ENCODE data around the gene DET1. TPM values are rescaled to one million over a fixed set of nuclear protein-coding genes. Genes with fewer than 3 reads are reported as not detected.
"Not testable (repeated sequence)": the region's sequence is repeated elsewhere in the genome, so short reads cannot be mapped to it uniquely, and the experiment has no call there.

Gene DET1
- total RNA-seq, 1 experiment from 2014 or later = 3.2 TPM

DNA sequence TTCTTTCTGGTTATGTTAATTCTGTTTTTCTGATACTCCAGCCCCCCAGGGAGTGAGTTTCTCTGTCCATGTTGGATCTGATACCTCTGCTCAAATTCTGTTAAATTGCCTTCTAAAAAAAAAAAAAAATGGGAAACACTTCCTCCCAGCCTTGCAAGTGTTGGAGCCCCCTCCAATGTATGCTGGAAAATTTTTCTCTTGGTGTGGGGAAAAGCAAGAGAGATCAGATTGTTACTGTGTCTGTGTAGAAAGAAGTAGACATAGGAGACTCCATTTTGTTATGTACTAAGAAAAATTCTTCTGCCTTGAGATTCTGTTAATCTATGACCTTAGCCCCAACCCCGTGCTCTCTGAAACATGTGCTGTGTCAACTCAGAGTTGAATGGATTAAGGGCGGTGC lies 6.1 kb downstream of the DET1 start:
- not testable (repeated sequence) for DNase-seq (ENCODE audit: low read depth)

DNA sequence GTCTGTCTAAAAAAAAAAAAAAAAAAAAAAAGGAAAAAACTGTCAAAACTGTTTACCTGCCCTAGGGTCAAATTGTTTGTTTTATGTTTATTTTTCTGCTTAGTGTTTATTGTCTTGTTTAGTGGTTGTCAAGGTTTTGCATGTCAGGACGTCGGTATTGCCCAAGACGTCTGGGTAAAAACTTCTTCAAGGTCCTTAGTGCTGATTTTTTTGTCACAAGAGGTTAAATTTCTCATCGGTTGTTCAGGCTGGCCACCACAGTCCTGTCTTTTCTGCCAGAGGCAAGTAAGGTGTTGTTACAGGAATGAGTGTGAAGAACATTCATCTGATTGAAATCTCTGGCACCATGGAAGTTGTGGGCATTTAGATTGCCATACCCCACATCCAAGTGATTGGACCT lies 7.0 kb downstream of the DET1 start:
- DNase-seq (ENCODE audit: low read depth) = no peak

DNA sequence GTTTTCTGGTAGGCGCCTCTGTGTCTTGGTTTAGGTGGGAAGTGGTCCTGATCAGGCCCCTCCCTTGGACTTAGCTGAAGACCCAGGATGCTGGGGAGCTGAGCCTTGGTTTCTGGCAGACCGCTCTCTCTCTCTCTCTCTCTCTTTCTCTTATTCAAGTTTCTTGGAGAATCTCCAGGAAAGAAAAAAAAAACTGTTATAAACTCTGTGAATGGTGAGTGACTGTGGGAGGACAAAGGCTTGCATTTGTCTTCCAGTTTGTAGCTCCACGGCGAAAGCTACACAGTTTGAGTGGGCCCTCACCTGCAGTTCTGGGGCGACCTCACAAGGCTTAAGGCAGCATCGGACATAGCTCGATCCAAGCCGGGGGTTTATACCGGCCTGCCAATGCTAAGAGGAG lies 7.5 kb downstream of the DET1 start:
- DNase-seq (ENCODE audit: low read depth) = no peak

DNA sequence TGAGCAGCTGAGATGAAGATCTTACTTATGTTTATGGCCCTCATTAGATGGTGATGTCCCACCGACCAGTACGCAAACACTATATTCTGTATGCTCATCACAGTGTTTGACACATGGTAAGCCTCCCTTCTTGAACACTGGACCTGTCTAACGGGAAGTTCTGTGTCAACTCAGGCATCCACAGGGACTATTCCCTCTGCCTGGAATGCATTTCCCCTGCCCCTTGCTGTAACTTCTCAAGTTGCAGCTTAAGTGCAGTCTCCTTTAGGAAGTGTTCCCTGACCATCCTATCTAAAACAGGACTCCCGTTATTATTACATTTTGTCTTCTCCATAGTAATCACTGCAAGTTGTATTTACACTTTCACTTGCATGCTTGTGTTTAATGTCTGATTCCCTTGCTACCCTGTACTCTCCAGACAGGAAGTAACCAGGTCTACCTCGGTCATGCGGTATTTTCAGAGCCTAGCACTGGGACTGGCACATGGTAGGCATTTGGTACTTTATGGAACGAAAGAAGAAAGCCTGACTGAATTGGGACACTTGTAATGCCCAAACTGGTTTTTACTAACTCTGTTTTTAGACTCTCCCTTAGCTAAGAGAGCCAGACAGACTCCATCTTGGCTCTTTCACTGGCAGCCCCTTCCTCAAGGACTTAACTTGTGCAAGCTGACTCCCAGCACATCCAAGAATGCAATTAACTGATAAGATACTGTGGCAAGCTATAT lies 8.7 kb downstream of the DET1 start:
- DNase-seq (ENCODE audit: low read depth) = no peak

DNA sequence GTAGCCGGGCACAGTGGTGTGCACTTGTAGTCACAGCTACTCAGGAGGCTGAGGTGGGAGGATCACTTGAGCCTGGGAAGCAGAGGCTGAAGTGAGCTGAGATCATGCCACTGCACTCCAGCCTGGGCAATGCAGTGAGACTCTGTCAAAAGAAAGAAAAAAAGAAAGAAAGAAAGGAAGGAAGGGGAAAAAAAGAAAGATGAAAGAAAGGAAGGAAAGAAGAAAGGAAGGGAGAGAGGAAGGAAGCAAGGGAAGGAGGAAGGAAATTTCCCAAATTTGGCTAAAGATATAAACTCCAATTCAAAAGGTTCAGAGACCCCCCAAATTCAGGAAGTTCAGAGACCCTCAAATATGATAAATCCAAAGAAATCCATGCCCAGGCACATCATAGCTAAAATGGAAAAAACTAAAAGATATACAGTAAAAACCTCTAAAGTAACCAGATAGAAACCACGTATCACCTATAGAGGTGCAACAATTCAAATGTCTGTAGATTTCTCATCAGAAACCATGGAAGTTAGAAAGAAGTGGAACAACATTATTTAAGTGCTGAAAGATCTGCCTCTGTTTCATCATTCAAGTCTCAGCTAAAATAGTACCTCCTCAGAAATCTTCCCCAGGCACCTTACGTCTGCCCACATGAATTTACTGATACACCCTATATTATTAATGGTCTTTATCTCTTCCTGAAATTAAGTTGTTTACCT lies 10.7 kb downstream of the DET1 start:
- DNase-seq (ENCODE audit: low read depth) = no peak

GRCh38 chr15:88535100-88535499 lies 11.4 kb downstream of the DET1 start:
- no peak for DNase-seq (ENCODE audit: low read depth)

GRCh38 chr15:88533376-88533775 lies 13.1 kb downstream of the DET1 start:
- no peak for DNase-seq (ENCODE audit: low read depth)

DNA sequence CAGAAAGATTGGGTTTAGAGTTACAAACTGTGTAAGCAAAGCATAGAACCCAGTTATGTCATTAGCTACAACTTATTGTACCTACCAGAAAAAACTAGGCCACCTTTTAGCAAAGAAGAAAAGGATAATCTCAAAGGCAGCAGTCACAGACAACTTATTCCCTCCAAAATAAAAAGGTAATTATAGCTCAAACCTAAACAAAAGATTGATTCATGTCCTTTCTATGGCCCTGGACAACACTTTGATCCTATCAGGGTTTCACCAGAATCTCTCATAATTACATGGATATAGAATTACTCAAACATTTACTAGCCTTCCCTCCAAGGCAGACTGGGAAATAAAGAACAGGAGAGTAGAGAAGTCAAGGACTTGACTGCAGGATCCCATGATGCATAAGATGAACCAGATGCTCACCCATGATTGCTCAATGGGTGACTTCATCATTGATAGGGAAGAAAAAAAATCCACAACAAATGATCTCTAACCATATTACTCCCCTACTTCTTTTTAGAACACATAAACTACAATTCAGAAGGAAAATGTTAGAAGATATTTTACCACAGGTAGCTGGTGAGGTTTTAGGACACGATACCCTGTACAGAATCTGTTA lies 17.4 kb downstream of the DET1 start:
- no peak for DNase-seq (ENCODE audit: low read depth)

DNA sequence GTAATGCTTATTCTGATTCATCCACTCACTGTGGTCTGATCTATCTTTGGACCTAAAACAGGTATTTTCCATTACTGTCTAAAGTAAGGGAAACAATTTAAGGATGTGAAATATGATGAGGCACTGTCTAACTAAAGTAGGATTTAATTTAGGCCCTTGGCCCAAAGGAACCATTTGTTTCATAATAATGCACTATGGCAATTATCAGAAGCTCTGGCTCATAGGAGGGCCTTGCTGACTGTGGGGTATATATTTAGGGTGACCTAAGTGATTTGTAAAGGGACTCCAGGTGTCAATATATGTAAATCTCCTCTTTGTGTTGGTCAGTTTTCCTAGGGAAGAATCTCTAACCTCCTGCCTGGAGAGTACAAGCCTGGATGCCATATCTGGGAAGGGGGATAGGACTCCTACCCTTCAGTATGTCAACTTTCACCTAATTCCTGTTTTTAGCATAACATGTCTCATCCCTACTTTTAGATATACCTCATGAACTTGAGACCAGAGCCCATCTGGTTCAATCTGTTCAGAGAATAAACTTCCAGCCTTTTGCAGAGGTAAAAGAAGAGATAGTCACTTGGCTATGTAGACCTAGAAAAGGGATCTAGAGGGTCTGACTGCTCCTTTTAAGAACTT lies 20.1 kb downstream of the DET1 start:
- DNase-seq (ENCODE audit: low read depth) = no peak

- no peak for DNase-seq (ENCODE audit: low read depth)
Observed at GRCh38 chr15:88525418-88525817, 21.1 kb downstream of the DET1 start.

DNA sequence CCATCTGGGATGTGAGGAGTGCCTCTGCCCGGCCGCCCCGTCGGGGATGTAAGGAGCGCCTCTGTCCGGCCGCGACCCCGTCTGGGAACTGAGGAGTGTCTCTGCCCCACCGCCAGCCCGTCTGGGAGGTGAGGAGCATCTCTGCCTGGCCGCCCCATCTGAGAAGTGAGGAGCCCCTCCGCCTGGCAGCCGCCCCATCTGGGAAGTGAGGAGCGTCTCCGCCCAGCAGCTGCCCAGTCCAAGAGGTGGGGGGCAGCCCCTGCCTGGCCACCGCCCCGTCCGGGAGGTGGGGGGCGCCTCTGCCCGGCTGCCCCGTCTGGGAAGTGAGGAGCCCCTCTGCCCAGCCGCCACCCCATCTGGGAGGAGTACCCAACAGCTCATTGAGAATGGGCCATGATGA lies 22.4 kb downstream of the DET1 start:
- DNase-seq (ENCODE audit: low read depth) = not testable (repeated sequence)

GRCh38 chr15:88518903-88519302 lies 27.6 kb downstream of the DET1 start:
- no peak for DNase-seq (ENCODE audit: low read depth)

- peak; percentile 31 for DNase-seq (ENCODE audit: low read depth)
Observed at GRCh38 chr15:88513195-88513594, 33.3 kb downstream of the DET1 start.

DNA sequence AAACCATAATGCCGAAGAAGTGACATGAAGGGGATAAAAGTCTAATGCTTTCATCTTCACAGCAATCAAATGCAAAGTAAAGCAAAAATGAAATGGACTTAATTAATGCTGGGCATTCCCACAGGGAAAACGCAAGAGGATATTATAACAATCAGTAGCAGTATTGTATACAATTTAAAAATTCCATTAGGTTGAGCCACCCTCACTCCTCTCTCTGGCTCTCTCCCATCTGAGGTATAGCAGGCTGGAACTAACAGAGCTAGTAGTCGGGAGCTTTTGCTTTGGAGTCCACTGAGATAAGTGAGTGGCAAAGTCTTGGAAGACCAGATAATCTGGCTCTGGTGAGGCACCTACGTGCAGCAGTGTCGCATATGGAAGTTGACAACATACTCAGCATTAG lies 33.9 kb downstream of the DET1 start:
- no peak for DNase-seq (ENCODE audit: low read depth)

GRCh38 chr15:88512078-88512477 lies 34.4 kb downstream of the DET1 start:
- no peak for DNase-seq (ENCODE audit: low read depth)

DNA sequence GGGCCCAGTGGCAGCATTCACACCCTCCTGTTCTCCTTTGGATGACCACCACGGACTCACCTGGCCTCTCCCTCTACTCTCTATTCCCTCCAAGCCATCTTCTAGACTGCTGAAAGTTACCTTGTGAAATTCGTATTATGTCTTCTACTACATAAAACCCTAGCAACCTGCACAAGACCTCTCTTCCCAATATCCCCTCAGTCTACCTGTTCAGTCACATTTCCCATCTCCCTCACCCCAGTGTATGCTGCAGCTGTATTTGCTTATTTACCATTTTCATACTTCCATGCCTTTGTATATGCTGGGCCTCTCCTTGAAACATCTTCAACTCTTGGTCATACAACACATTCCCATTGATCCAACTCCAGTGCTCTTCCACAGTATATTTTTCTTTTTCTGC lies 35.3 kb downstream of the DET1 start:
- no peak for DNase-seq (ENCODE audit: low read depth)

DNA sequence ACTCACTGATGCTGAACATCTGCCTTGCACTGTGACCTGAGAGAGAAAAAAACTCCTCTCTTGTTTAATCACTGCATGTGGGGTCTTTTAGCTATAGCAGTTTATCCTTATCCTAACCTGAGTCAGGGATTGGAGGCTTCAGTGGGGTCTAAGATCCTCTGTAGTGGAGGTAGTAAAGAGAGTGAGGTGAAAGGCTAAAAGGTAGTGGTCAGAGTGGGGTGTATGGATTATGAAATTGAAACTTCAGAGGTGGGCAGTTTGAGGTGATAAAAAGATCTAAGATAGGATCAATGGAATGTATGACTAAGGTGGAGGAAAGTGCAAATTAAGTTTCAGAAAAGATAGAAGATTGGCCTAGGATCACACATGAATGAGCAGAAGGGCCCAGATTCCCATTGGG lies 36.5 kb downstream of the DET1 start:
- DNase-seq (ENCODE audit: low read depth) = no peak

- no peak for DNase-seq (ENCODE audit: low read depth)
Observed at GRCh38 chr15:88509321-88509720, 37.2 kb downstream of the DET1 start.

DNA sequence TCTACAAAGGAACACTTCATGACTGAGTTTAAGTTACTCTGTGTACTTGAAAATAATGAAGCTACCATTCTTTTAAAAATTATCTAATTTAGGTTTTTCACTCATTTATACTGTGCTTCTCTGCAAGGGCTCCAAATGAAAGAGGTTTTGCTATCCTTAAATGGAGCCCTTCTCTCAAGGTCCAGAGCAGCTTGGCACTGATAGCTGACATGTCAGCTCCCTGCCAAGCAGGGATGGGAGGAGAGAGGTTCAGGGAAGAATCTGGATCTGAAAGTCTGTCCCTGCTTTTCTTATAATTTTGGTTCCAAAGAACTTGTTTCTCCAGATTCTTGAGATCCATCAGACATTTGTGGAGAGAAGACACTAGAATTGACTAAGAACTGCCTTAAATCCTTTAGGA lies 39.9 kb downstream of the DET1 start:
- DNase-seq (ENCODE audit: low read depth) = no peak

- no peak for DNase-seq (ENCODE audit: low read depth)
Observed at GRCh38 chr15:88505721-88506120, 40.8 kb downstream of the DET1 start.

- no peak for DNase-seq (ENCODE audit: low read depth)
Observed at GRCh38 chr15:88504445-88504844, 42.0 kb downstream of the DET1 start.

GRCh38 chr15:88498996-88499395 lies 47.5 kb downstream of the DET1 start:
- DNase-seq (ENCODE audit: low read depth) = no peak
